SW480 (cell line): ENCODE measurements around the gene SH3PXD2A.
"Not testable (repeated sequence)": the region's sequence is repeated elsewhere in the genome, so short reads cannot be mapped to it uniquely, and the experiment has no call there.

Source experiments
- DNase-seq: peaks from one replicate; pipeline ENCODE4 v3.0.0-alpha.2; 2016; ENCODE audit warnings: low spot score

SH3PXD2A gene

DNA sequence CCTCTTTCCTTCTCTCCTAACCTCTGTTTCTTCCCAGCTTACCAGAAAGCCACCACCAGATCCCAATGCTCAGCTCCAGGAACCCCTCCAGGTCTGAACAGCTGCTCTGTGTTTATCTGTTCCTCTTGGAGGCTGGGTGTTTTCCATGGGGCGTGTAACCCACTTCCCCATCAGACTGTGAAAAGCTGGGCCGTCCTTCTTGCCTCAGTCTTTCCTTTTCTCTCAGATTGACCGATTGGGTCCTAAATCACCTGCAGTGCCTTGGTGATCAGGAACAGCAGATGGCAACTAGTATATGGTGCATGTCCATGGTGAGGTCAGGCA, 4.8 kb downstream of the SH3PXD2A start:
- DNase-seq = no peak

- DNase-seq = no peak
Measured at GRCh38 chr10:103849880-103850571, 5.3 kb downstream of the SH3PXD2A start.

- no peak for DNase-seq
Measured at GRCh38 chr10:103849212-103849877, 6.0 kb downstream of the SH3PXD2A start.

- no peak for DNase-seq
Measured at GRCh38 chr10:103847909-103848468, 7.4 kb downstream of the SH3PXD2A start.

DNA sequence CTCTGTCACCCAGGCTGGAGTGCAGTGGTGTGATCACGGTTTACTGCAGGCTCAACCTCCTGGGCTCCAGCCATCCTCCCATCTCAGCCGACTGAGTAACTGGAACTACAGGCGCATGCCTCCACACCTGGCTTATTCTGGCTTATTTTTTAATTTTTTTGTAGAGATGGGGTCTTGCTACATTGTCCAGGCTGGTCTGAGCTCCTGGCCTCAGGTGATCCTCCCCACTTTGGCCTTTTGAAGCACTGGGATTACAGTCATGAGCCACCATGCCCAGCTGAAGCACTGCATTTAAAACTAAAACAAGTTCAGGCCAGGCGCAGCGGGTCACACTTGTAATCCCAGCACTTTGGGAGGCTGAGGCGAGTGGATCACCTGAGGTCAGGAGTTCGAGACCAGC, 8.0 kb downstream of the SH3PXD2A start:
- DNase-seq = no peak

DNA sequence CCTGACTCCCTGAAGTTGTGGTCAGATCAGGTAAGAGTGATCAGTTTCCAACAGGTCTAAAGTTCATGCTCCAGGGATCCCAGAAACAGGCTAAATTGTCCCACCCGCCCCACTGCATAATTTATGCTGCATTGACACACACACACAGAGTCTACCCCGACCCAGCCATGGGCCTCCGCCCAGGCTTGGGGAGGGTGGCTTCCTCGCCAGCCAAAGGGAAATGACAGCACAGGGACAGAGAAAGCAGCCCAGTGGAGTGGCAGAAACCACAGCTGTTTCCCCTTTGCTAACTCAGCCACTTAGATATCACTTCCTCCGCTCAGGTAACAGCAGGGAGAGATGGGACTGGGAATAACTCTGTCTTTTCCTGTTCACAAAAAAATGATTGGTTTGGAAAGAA, 9.4 kb downstream of the SH3PXD2A start:
- DNase-seq = no peak

DNA sequence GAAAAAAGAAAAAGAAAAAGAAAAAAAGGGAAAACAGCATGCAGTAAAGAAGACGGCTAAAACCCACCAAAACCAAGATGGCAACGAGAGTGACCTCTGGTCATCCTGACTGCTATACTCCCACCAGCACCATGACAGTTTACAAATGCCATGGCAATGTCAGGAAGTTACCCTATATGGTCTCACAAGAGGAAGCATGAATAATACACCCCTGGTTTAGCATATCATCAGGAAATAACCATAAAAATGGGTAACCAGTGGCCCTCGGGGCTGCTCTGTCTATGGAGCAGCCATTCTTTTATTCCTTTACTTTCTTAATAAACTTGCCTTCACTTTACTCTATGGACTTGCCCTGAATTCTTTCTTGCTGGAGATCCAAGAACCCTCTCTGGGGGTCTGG, 10.0 kb downstream of the SH3PXD2A start:
- not testable (repeated sequence) for DNase-seq

DNA sequence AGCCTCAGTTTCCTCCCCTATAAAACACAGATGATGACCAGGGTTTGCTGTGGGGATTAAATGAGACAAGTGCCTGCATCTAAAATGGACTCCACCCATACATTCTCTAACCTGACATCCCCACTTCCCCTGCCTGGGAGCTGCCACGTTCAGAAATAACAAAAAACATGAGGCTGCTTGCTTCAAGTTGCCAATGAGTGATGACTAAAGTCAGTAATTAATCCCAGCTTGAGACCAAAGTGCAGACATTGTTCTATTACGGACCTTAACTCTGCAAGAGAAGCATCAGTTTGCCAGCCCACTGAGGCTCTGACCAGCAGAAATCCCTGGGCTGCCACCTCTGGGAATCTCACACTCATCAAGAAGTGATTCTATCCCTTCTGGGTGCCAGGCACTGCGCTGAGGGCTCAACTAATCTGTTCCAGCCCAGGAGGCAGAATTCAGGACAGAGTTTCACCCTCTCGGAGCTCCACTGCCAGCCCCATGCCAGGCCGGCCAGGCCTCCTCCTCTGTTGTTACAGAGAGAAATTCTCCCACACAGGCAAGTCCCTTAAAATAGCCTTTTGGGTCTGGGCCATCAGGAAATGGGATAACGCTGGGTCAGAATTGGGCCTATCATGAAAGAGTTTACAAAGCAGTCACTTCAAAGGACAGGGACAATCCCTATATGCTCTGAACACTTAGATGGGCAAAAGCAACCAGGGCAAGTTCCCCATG, 11.4 kb downstream of the SH3PXD2A start:
- DNase-seq = no peak

DNA sequence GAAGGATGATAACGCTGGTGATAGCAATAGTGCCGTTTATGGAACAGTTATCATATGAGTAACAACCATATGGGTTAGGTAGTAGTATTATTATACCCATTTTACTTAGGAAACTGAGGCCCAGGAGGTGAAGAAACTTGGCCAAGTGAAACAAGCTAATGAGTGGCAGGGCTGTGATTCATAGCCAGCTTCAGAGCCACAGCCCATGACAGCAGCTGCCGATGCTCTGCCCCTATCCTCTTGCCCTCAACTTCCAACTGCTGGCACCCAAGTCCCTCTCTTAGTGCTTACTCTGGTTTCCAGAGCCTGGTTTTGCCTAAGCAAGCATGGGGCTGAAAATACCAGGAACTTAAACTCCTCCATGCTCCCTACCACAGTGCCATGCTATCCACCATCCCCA, 12.3 kb downstream of the SH3PXD2A start:
- DNase-seq = no peak

DNA sequence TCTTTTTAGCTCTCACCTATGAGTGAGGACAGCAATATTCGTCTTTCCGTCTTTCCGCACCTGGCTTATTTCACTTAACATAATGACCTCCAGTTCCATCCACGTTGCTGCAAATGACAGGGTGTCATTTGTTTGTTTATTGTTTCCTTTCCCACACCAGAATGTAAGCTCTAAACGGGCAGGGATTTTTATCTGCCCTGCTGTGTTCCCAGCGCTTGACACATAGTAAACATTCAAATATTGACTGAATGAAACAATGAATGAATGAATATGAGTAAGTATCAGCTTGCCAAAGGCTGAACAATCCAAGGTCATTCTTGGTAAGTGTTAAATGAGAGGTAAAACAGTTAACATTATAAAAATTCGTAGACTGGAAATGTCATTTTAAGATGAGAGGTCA, 12.8 kb downstream of the SH3PXD2A start:
- no peak for DNase-seq

- no peak for DNase-seq
Measured at GRCh38 chr10:103841519-103841918, 13.9 kb downstream of the SH3PXD2A start.

GRCh38 chr10:103840740-103841070, 14.7 kb downstream of the SH3PXD2A start:
- DNase-seq = no peak

DNA sequence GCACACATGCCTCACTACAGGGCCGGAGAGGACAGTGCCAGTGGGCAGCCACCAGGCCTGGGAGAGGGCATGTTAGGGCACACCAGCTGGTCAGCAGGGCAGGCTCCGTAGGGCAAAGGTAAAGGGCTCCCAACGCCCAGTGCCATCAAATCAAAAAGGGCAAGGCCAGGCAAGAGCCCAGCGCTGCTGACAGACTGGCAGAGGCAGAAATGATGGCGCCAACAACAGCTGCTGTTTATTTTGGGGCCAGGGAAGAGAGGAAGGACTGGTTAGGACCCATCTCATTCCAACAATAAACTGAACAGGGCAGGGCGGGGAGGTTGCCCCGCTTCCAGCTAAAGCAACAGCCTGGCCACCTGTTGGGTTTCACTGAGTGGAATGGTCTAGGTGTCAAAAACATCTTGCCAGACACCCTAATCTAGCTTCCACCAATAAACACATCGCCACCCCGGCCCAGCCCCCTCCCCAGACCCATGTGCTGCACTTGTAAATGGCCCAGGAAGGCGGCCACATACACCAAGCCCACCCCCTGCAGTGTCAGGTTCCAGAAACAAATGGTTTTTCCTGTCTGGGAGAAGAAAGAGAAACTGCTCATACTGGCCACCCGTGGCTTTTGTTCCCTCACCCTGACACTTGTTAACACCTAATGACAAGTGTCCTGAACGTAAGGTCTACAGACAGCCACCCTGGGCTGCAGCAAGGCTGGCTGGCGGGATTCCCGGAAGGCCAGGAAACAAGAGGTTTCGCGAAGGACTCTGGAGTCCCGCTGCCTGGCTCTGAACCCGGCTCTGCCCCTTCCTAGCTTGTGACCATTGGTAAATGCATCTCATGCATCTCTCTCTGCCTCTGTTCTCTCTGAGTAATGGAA, 15.3 kb downstream of the SH3PXD2A start:
- no peak for DNase-seq

DNA sequence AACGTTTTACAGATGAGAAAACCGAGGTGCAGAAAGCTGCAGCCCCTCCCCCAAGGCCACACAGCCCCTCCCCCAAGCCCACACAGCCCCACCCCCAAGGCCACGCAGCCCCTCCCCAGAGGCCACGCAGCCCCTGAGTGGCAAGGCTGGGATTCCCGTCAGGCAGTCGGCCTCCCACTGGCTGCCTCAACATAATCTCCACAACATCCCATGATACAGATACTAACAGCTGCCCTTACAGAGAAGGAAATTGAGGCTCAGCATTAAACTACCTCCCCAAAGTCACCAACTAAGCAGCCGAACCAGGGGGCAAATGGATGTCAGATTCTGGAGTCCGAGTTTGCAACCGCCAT, 15.9 kb downstream of the SH3PXD2A start:
- no peak for DNase-seq

- no peak for DNase-seq
Measured at GRCh38 chr10:103838862-103839518, 16.4 kb downstream of the SH3PXD2A start.

GRCh38 chr10:103838070-103838395, 17.3 kb downstream of the SH3PXD2A start:
- DNase-seq = no peak

GRCh38 chr10:103837370-103838069, 17.9 kb downstream of the SH3PXD2A start:
- no peak for DNase-seq

DNA sequence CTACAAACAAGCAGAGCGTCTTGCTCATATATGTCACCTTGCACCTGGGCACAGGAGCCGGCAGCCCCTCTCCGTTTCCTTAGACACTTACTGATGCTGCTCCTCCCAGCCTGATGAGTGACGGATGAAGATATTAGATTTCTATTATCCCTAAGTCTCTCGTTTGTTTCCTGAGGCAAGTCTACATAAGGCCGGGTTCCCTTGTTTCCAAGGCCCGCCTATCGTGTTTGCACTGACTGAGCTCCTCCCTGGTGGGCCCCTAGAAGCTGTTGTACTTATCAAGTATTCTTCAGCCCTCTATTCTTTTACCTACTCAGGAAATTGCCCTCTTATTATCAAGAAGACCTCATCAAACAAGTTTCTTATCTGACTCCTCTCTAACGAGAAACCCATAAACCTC, 18.5 kb downstream of the SH3PXD2A start:
- DNase-seq = no peak

- no peak for DNase-seq
Measured at GRCh38 chr10:103836273-103836672, 19.1 kb downstream of the SH3PXD2A start.

DNA sequence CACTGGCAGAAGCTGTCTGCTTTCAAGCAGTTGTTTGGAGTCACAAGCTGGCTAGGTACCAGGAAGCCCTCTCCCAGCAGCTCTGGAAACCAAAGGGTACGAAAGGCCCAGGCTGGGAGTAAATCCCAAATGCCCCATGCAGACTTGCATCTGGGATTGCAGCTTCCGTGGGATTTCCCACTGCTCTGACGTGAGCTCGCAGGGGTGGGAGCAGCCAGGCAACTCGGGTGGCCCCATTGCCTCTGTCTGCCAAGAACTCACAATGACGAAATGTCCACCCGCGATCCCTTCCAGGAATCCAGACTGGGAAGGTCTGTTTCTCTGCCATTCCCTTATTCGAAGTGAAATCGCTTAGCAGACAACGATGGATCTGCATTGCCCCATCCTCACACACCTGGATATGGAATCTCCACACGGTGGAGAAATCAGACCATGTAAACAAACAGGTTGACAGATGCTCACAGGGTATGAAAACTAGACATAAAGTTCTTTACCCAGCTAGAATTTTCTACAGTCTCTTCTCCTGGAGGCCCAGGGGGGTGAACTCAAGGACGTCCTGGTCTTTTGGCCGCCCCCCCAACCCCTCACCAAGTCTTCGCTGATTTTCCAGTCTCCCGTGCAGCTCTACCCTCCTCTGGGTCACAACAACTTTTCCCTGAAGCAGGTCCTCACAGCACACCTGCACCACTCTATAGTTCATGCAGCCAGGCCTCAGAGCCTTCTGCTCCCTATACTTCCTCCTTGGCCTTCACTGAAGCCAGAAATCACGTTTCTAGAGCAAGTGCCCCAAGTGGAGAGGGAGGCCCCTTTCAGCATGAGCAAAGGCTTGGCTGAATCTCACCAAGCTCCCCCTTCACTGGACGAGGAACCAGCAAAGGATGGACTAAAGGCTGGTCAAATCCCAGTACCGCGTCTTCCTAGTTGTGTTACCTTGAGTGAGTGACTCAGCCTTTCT, 20.0 kb downstream of the SH3PXD2A start:
- DNase-seq = no peak
